ENCODE measurements around the gene TMCC3.
"Not testable (repeated sequence)": the region's sequence is repeated elsewhere in the genome, so short reads cannot be mapped to it uniquely, and the experiment has no call there.

The TMCC3 gene

GRCh38 chr12:94603434-94604365, 46.7 kb downstream of the TMCC3 start:
- Histone ChIP-seq H3K27ac (ENCODE audit: low read depth, low read length) (no peak overlapping the region), H3K36me3 (ENCODE audit: control insufficient read depth, insufficient read depth, low read length) (no peaks in the 10 kb centered on the region), H3K27me3 (ENCODE audit: control insufficient read depth, insufficient read depth, low read length) (no peaks in the 10 kb centered on the region), H3K4me1 (ENCODE audit: control insufficient read depth, insufficient read depth, low read length) (no peaks in the 10 kb centered on the region), H3K9ac (ENCODE audit: low read length) (no peak overlapping the region), H3K4me3 (ENCODE audit: low read length) (no peak overlapping the region)

- Histone ChIP-seq H3K4me1 (ENCODE audit: control insufficient read depth, insufficient read depth, low read length) (no peaks in the 10 kb centered on the region), H3K27ac (ENCODE audit: low read depth, low read length) (no peak overlapping the region), H3K36me3 (ENCODE audit: control insufficient read depth, insufficient read depth, low read length) (no peaks in the 10 kb centered on the region), H3K4me3 (ENCODE audit: low read length) (no peak overlapping the region), H3K9ac (ENCODE audit: low read length) (no peak overlapping the region), H3K27me3 (ENCODE audit: control insufficient read depth, insufficient read depth, low read length) (no peaks in the 10 kb centered on the region)
These were observed 48.3 kb downstream of the TMCC3 start for GRCh38 chr12:94602024-94602423.

GRCh38 chr12:94601307-94601706, 49.0 kb downstream of the TMCC3 start:
- H3K27me3 ChIP-seq (ENCODE audit: control insufficient read depth, insufficient read depth, low read length) = not testable (repeated sequence)

GRCh38 chr12:94599189-94599588, 51.2 kb downstream of the TMCC3 start:
- Histone ChIP-seq H3K27ac (ENCODE audit: low read depth, low read length) (no peak overlapping the region), H3K36me3 (ENCODE audit: control insufficient read depth, insufficient read depth, low read length) (no peaks in the 10 kb centered on the region), H3K4me1 (ENCODE audit: control insufficient read depth, insufficient read depth, low read length) (no peaks in the 10 kb centered on the region), H3K4me3 (ENCODE audit: low read length) (no peak overlapping the region), H3K9ac (ENCODE audit: low read length) (no peak overlapping the region), H3K27me3 (ENCODE audit: control insufficient read depth, insufficient read depth, low read length) (no peaks in the 10 kb centered on the region)

More at GRCh38 chr12:94601307-94601706, 49.0 kb downstream of the TMCC3 start:
- not testable (repeated sequence) for H3K36me3 ChIP-seq (ENCODE audit: control insufficient read depth, insufficient read depth, low read length); H3K27ac ChIP-seq (ENCODE audit: low read depth, low read length); H3K9ac ChIP-seq (ENCODE audit: low read length); H3K4me3 ChIP-seq (ENCODE audit: low read length); H3K4me1 ChIP-seq (ENCODE audit: control insufficient read depth, insufficient read depth, low read length)

GRCh38 chr12:94597268-94597667, 53.1 kb downstream of the TMCC3 start:
- H3K4me3 ChIP-seq (ENCODE audit: low read length) = no peak overlapping the region
- no peak overlapping the region for H3K27ac ChIP-seq (ENCODE audit: low read depth, low read length)
- no peaks in the 10 kb centered on the region for H3K36me3 ChIP-seq (ENCODE audit: control insufficient read depth, insufficient read depth, low read length)
- no peaks in the 10 kb centered on the region for H3K27me3 ChIP-seq (ENCODE audit: control insufficient read depth, insufficient read depth, low read length)
- no peak overlapping the region for H3K9ac ChIP-seq (ENCODE audit: low read length)
- H3K4me1 ChIP-seq (ENCODE audit: control insufficient read depth, insufficient read depth, low read length) = no peaks in the 10 kb centered on the region

GRCh38 chr12:94596596-94596995, 53.8 kb downstream of the TMCC3 start:
- Histone ChIP-seq H3K27me3 (ENCODE audit: control insufficient read depth, insufficient read depth, low read length) (no peaks in the 10 kb centered on the region), H3K4me1 (ENCODE audit: control insufficient read depth, insufficient read depth, low read length) (no peaks in the 10 kb centered on the region), H3K4me3 (ENCODE audit: low read length) (no peak overlapping the region), H3K9ac (ENCODE audit: low read length) (no peak overlapping the region), H3K36me3 (ENCODE audit: control insufficient read depth, insufficient read depth, low read length) (no peaks in the 10 kb centered on the region), H3K27ac (ENCODE audit: low read depth, low read length) (no peak overlapping the region)

- Histone ChIP-seq H3K4me3 (ENCODE audit: low read length) (no peak overlapping the region), H3K27me3 (ENCODE audit: control insufficient read depth, insufficient read depth, low read length) (no peaks in the 10 kb centered on the region), H3K27ac (ENCODE audit: low read depth, low read length) (no peak overlapping the region), H3K9ac (ENCODE audit: low read length) (no peak overlapping the region), H3K4me1 (ENCODE audit: control insufficient read depth, insufficient read depth, low read length) (no peaks in the 10 kb centered on the region), H3K36me3 (ENCODE audit: control insufficient read depth, insufficient read depth, low read length) (no peaks in the 10 kb centered on the region)
These were observed 55.2 kb downstream of the TMCC3 start for GRCh38 chr12:94595152-94595551.

- no peak overlapping the region for H3K4me3 ChIP-seq (ENCODE audit: low read length)
- no peaks in the 10 kb centered on the region for H3K4me1 ChIP-seq (ENCODE audit: control insufficient read depth, insufficient read depth, low read length)
- H3K9ac ChIP-seq (ENCODE audit: low read length) = no peak overlapping the region
- no peaks in the 10 kb centered on the region for H3K36me3 ChIP-seq (ENCODE audit: control insufficient read depth, insufficient read depth, low read length)
- no peak overlapping the region for H3K27ac ChIP-seq (ENCODE audit: low read depth, low read length)
- H3K27me3 ChIP-seq (ENCODE audit: control insufficient read depth, insufficient read depth, low read length) = no peaks in the 10 kb centered on the region
These were observed 55.9 kb downstream of the TMCC3 start for GRCh38 chr12:94594443-94594825.

GRCh38 chr12:94593822-94594442, 56.4 kb downstream of the TMCC3 start:
- no peak overlapping the region for H3K27ac ChIP-seq (ENCODE audit: low read depth, low read length)
- no peaks in the 10 kb centered on the region for H3K36me3 ChIP-seq (ENCODE audit: control insufficient read depth, insufficient read depth, low read length)
- H3K4me1 ChIP-seq (ENCODE audit: control insufficient read depth, insufficient read depth, low read length) = no peaks in the 10 kb centered on the region
- no peak overlapping the region for H3K9ac ChIP-seq (ENCODE audit: low read length)
- no peaks in the 10 kb centered on the region for H3K27me3 ChIP-seq (ENCODE audit: control insufficient read depth, insufficient read depth, low read length)
- no peak overlapping the region for H3K4me3 ChIP-seq (ENCODE audit: low read length)

- not testable (repeated sequence) for H3K36me3 ChIP-seq (ENCODE audit: control insufficient read depth, insufficient read depth, low read length); H3K9ac ChIP-seq (ENCODE audit: low read length); H3K4me3 ChIP-seq (ENCODE audit: low read length); H3K27ac ChIP-seq (ENCODE audit: low read depth, low read length); H3K27me3 ChIP-seq (ENCODE audit: control insufficient read depth, insufficient read depth, low read length); H3K4me1 ChIP-seq (ENCODE audit: control insufficient read depth, insufficient read depth, low read length)
These were observed 57.6 kb downstream of the TMCC3 start for GRCh38 chr12:94592723-94593122.

GRCh38 chr12:94592080-94592479, 58.3 kb downstream of the TMCC3 start:
- Histone ChIP-seq H3K27me3 (ENCODE audit: control insufficient read depth, insufficient read depth, low read length) (no peaks in the 10 kb centered on the region), H3K27ac (ENCODE audit: low read depth, low read length) (peak overlapping the region; percentile 63), H3K4me1 (ENCODE audit: control insufficient read depth, insufficient read depth, low read length) (peaks cover 5% of the 10 kb centered on the region), H3K9ac (ENCODE audit: low read length) (no peak overlapping the region), H3K4me3 (ENCODE audit: low read length) (no peak overlapping the region), H3K36me3 (ENCODE audit: control insufficient read depth, insufficient read depth, low read length) (no peaks in the 10 kb centered on the region)

- Histone ChIP-seq H3K4me1 (ENCODE audit: control insufficient read depth, insufficient read depth, low read length) (peaks cover 16% of the 10 kb centered on the region), H3K27me3 (ENCODE audit: control insufficient read depth, insufficient read depth, low read length) (no peaks in the 10 kb centered on the region), H3K27ac (ENCODE audit: low read depth, low read length) (no peak overlapping the region), H3K36me3 (ENCODE audit: control insufficient read depth, insufficient read depth, low read length) (no peaks in the 10 kb centered on the region), H3K4me3 (ENCODE audit: low read length) (no peak overlapping the region), H3K9ac (ENCODE audit: low read length) (no peak overlapping the region)
These were observed 59.9 kb downstream of the TMCC3 start for GRCh38 chr12:94590428-94590827.

GRCh38 chr12:94589591-94590001, 60.8 kb downstream of the TMCC3 start:
- Histone ChIP-seq H3K27ac (ENCODE audit: low read depth, low read length) (no peak overlapping the region), H3K4me3 (ENCODE audit: low read length) (no peak overlapping the region), H3K36me3 (ENCODE audit: control insufficient read depth, insufficient read depth, low read length) (no peaks in the 10 kb centered on the region), H3K27me3 (ENCODE audit: control insufficient read depth, insufficient read depth, low read length) (no peaks in the 10 kb centered on the region), H3K4me1 (ENCODE audit: control insufficient read depth, insufficient read depth, low read length) (peaks cover 16% of the 10 kb centered on the region), H3K9ac (ENCODE audit: low read length) (no peak overlapping the region)

All from rectal smooth muscle tissue (tissue), 1 donor.